Measurements from ENCODE around the gene ZFPM1.

ZFPM1 gene

GRCh38 chr16:88502776-88503280, 49.7 kb downstream of the ZFPM1 start:
- FAIRE-seq, result no peak

- no peak for FAIRE-seq
These were observed 50.3 kb downstream of the ZFPM1 start for GRCh38 chr16:88503374-88503770.

GRCh38 chr16:88503771-88504488, 50.9 kb downstream of the ZFPM1 start:
- FAIRE-seq, result no peak

GRCh38 chr16:88504489-88505404, 51.7 kb downstream of the ZFPM1 start:
- no peak for FAIRE-seq

- no peak for FAIRE-seq
These were observed 52.5 kb downstream of the ZFPM1 start for GRCh38 chr16:88505405-88506082.

GRCh38 chr16:88506723-88507122, 53.6 kb downstream of the ZFPM1 start:
- FAIRE-seq, result no peak

- FAIRE-seq, result no peak
These were observed 54.2 kb downstream of the ZFPM1 start for GRCh38 chr16:88507231-88507743.

- FAIRE-seq, result no peak
These were observed 55.3 kb downstream of the ZFPM1 start for GRCh38 chr16:88508376-88508867.

GRCh38 chr16:88508868-88509748, 56.0 kb downstream of the ZFPM1 start:
- no peak for FAIRE-seq

GRCh38 chr16:88509749-88510069, 56.6 kb downstream of the ZFPM1 start:
- FAIRE-seq, result no peak

GRCh38 chr16:88510091-88510994, 57.3 kb downstream of the ZFPM1 start:
- no peak for FAIRE-seq

- no peak for FAIRE-seq
These were observed 58.0 kb downstream of the ZFPM1 start for GRCh38 chr16:88511060-88511459.

GRCh38 chr16:88511906-88512305, 58.8 kb downstream of the ZFPM1 start:
- FAIRE-seq, result no peak

- no peak for FAIRE-seq
These were observed 59.9 kb downstream of the ZFPM1 start for GRCh38 chr16:88512728-88513696.

- no peak for FAIRE-seq
These were observed 61.0 kb downstream of the ZFPM1 start for GRCh38 chr16:88514070-88514469.

- FAIRE-seq, result no peak
These were observed 61.6 kb downstream of the ZFPM1 start for GRCh38 chr16:88514526-88515232.

GRCh38 chr16:88515371-88515770, 62.3 kb downstream of the ZFPM1 start:
- no peak for FAIRE-seq

- FAIRE-seq, result no peak
These were observed 63.0 kb downstream of the ZFPM1 start for GRCh38 chr16:88515925-88516594.
